Adrenal gland (tissue), 5 donors: ENCODE results near the gene MPPED1.

Experiments used
- CTCF ChIP-seq, 6 experiments: fragments of 450-650 bp in 4 of 6; fragments of 200-600 bp in 2 of 6; sonication (generic) in 1 of 6; IDR thresholded peaks; 1 replicate in 5 of 6; 2 replicates in 1 of 6; pipeline versions ENCODE4 v1.5.1 to v1.8.0; 2016 to 2021; ENCODE audit warnings: antibody characterized with exemption in 6 of 6, mild to moderate bottlenecking in 2 of 6, moderate library complexity in 1 of 6
- POLR2A ChIP-seq, 2 donors: fragments of 450-650 bp; IDR thresholded peaks; one replicate each; pipeline ENCODE4 v1.6.1; 2017; ENCODE audit warnings: antibody characterized with exemption in 2 of 2, mild to moderate bottlenecking in 2 of 2, moderate library complexity in 1 of 2
- donor health status: DM: no; HTN: no; CAD: no.

GRCh38 chr22:43446916-43447315 lies 35.1 kb downstream of the MPPED1 start:
- TF ChIP-seq POLR2A (IDR thresholded peaks at IDR 0.05): no peak
- TF ChIP-seq CTCF (IDR thresholded peaks at IDR 0.05): no peak
